Small intestine (tissue), 7 donors: Measurements from ENCODE around the gene SAG. TPM values are rescaled to one million over a fixed set of nuclear protein-coding genes. Genes with fewer than 3 reads are reported as not detected.
A peak's percentile ranks its signal among the peaks of the same experiment; 100 is the strongest.

ENCODE experiments used
- DNase-seq, 2 donors: peaks; one replicate each; pipeline versions ENCODE4 v3.0.0 to v3.0.0-alpha.2; 2013
- FAIRE-seq: peaks from 2 replicates; lab custom pipeline; 2012; peaks lifted over from hg19 to GRCh38; lab: Jason Lieb, UNC
- H3K27ac ChIP-seq, 3 donors: one replicate each; pipeline ENCODE4 v1.5.1; 2013; ENCODE audit warnings: low read length in 2 of 3, mild to moderate bottlenecking in 2 of 3, control low read depth in 1 of 3, inconsistent platforms in 1 of 3, low read depth in 1 of 3, moderate library complexity in 1 of 3
- H3K27me3 ChIP-seq, 3 donors: one replicate each; pipeline ENCODE4 v1.6.1; 2013; ENCODE audit warnings: low read length in 3 of 3, inconsistent platforms in 1 of 3; ENCODE audit not compliant: control insufficient read depth in 3 of 3, insufficient read depth in 3 of 3
- H3K36me3 ChIP-seq, 3 donors: one replicate each; pipeline ENCODE4 v1.6.1; 2013; ENCODE audit warnings: low read length in 3 of 3, inconsistent platforms in 1 of 3, low read depth in 1 of 3, mild to moderate bottlenecking in 1 of 3, moderate library complexity in 1 of 3; ENCODE audit not compliant: control insufficient read depth in 3 of 3, insufficient read depth in 2 of 3
- H3K4me1 ChIP-seq, 3 donors: one replicate each; pipeline ENCODE4 v1.6.1; 2013; ENCODE audit warnings: low read length in 2 of 3, inconsistent platforms in 1 of 3, low read depth in 1 of 3, mild to moderate bottlenecking in 1 of 3, moderate library complexity in 1 of 3; ENCODE audit not compliant: control insufficient read depth in 3 of 3, insufficient read depth in 2 of 3
- H3K4me3 ChIP-seq, 3 donors: one replicate each; pipeline ENCODE4 v1.5.1; 2013; ENCODE audit warnings: low read length in 3 of 3, control low read depth in 1 of 3, inconsistent platforms in 1 of 3, low read depth in 1 of 3, mild to moderate bottlenecking in 1 of 3, moderate library complexity in 1 of 3
- H3K9me3 ChIP-seq, 2 donors: one replicate each; pipeline ENCODE4 v1.6.1; 2013; ENCODE audit warnings: low read depth in 1 of 2, low read length in 1 of 2; ENCODE audit not compliant: control insufficient read depth in 2 of 2, insufficient read depth in 1 of 2
- WGBS, 3 donors: extraction: QIAGEN DNeasy Blood & Tissue Kit; methylation state at CpG; one replicate each; pipeline ENCODE4 v1.1.7; 2013; 5-methylcytosine and 5-hydroxymethylcytosine counted together
- polyA plus RNA-seq, 4 donors: library from polyadenylated mRNA; stranded (reverse) in 3 of 4; unstranded in 1 of 4; fragments of 200-250 nt in 3 of 4; fragments of 120-200 nt in 1 of 4; gene quantifications; one replicate each; pipeline versions ENCODE4 v1.2.1 to v1.2.3, GENCODE V29; 2013
- donor health status: healthy with polysubstance abuse.
- donor health status: control.
- donor health status: control.
- donor health status: Bipolar disorder and iron deficiency.
- donor health status: healthy.

SAG gene
- polyA plus RNA-seq, 4 donors, result not detected

- WGBS, 3 donors, result 2 to 5% (median 4%) methylated on average over 36 to 46 of the region's 46 CpGs
- Histone ChIP-seq H3K36me3 (peaks cover 0 to 2% (median 0%) of the 10 kb centered on the region in 3 donors), H3K4me3 (peak overlapping the region; percentile 67 to 98 (median 86)), H3K27ac (peak overlapping the region in 2 of 3 donors; percentile 48 to 56), H3K9me3 (peaks cover 0 to 3% of the 10 kb centered on the region in 2 donors), H3K27me3 (no peaks in the 10 kb centered on the region), H3K4me1 (peaks cover 11 to 28% (median 15%) of the 10 kb centered on the region in 3 donors)
- FAIRE-seq (no peak), DNase-seq (peak; percentile 51 to 75)
Measured at GRCh38 chr2:233354971-233355574, 47.5 kb downstream of the SAG start.

- H3K36me3 ChIP-seq, result peaks cover 0 to 2% (median 0%) of the 10 kb centered on the region in 3 donors
- peak overlapping the region in 2 of 3 donors; percentile 7 to 39 for H3K27ac ChIP-seq
- DNase-seq (peak in 1 of 2 donors; percentile 27), FAIRE-seq (no peak)
- peak overlapping the region in 2 of 3 donors; percentile 67 to 98 for H3K4me3 ChIP-seq
- WGBS, 3 donors, result 32 to 75% (median 45%) methylated on average over 10 of the region's 10 CpGs
- H3K4me1 ChIP-seq, result peaks cover 11 to 23% (median 13%) of the 10 kb centered on the region in 3 donors
- H3K9me3 ChIP-seq, result peaks cover 0 to 3% of the 10 kb centered on the region in 2 donors
- no peaks in the 10 kb centered on the region for H3K27me3 ChIP-seq
Measured at GRCh38 chr2:233355916-233356315, 48.3 kb downstream of the SAG start.

GRCh38 chr2:233356546-233357308 is 49.1 kb downstream of the SAG start:
- DNase-seq (peak in 1 of 2 donors; percentile 40), FAIRE-seq (no peak)
- peaks cover 0 to 3% of the 10 kb centered on the region in 2 donors for H3K9me3 ChIP-seq
- H3K36me3 ChIP-seq, result peaks cover 0 to 2% (median 0%) of the 10 kb centered on the region in 3 donors
- peak overlapping the region in 1 of 3 donors; percentile 98 for H3K4me3 ChIP-seq
- H3K4me1 ChIP-seq, result peaks cover 9 to 25% (median 11%) of the 10 kb centered on the region in 3 donors
- no peaks in the 10 kb centered on the region for H3K27me3 ChIP-seq
- WGBS, 3 donors, result 35 to 53% (median 48%) methylated on average over 4 of the region's 4 CpGs
- peak overlapping the region in 1 of 3 donors; percentile 35 for H3K27ac ChIP-seq

- no peak for DNase-seq
- H3K4me1 ChIP-seq, result peaks cover 4 to 21% (median 11%) of the 10 kb centered on the region in 3 donors
- FAIRE-seq, result no peak
- H3K9me3 ChIP-seq, result no peaks in the 10 kb centered on the region
- 78 to 85% (median 78%) methylated on average over 4 of the region's 4 CpGs for WGBS, 3 donors
- H3K27ac ChIP-seq, result no peak overlapping the region
- H3K27me3 ChIP-seq, result no peaks in the 10 kb centered on the region
- H3K4me3 ChIP-seq, result no peak overlapping the region
- H3K36me3 ChIP-seq, result peaks cover 0 to 2% (median 0%) of the 10 kb centered on the region in 3 donors
Measured at GRCh38 chr2:233358335-233358734, 50.7 kb downstream of the SAG start.

GRCh38 chr2:233358947-233359346 is 51.3 kb downstream of the SAG start:
- peaks cover 0 to 6% of the 10 kb centered on the region in 2 donors for H3K9me3 ChIP-seq
- FAIRE-seq (no peak), DNase-seq (no peak)
- no peaks in the 10 kb centered on the region for H3K27me3 ChIP-seq
- H3K36me3 ChIP-seq, result peaks cover 0 to 4% (median 2%) of the 10 kb centered on the region in 3 donors
- H3K27ac ChIP-seq, result no peak overlapping the region
- H3K4me1 ChIP-seq, result peaks cover 0 to 15% (median 11%) of the 10 kb centered on the region in 3 donors
- 78 to 83% (median 78%) methylated on average over 6 of the region's 6 CpGs for WGBS, 3 donors
- H3K4me3 ChIP-seq, result no peak overlapping the region

GRCh38 chr2:233359823-233360222 is 52.2 kb downstream of the SAG start:
- FAIRE-seq (no peak), DNase-seq (no peak)
- Histone ChIP-seq H3K4me1 (peaks cover 0 to 14% (median 11%) of the 10 kb centered on the region in 3 donors), H3K9me3 (peaks cover 0 to 6% of the 10 kb centered on the region in 2 donors), H3K27me3 (no peaks in the 10 kb centered on the region), H3K4me3 (no peak overlapping the region), H3K27ac (no peak overlapping the region), H3K36me3 (peaks cover 0 to 4% (median 2%) of the 10 kb centered on the region in 3 donors)
- WGBS, 3 donors, result 87 to 95% (median 93%) methylated on average over 3 of the region's 3 CpGs

GRCh38 chr2:233360771-233361176 is 53.2 kb downstream of the SAG start:
- FAIRE-seq, result no peak
- Histone ChIP-seq H3K4me1 (peaks cover 0 to 14% (median 11%) of the 10 kb centered on the region in 3 donors), H3K27me3 (no peaks in the 10 kb centered on the region), H3K4me3 (no peak overlapping the region), H3K27ac (peak overlapping the region in 1 of 3 donors; percentile 38), H3K9me3 (peaks cover 0 to 6% of the 10 kb centered on the region in 2 donors), H3K36me3 (peaks cover 0 to 4% (median 2%) of the 10 kb centered on the region in 3 donors)
- no peak for DNase-seq
- WGBS, 3 donors, result 69 to 82% (median 79%) methylated on average over 4 of the region's 4 CpGs

GRCh38 chr2:233361297-233361696 is 53.7 kb downstream of the SAG start:
- peaks cover 0 to 6% of the 10 kb centered on the region in 2 donors for H3K9me3 ChIP-seq
- H3K27me3 ChIP-seq, result no peaks in the 10 kb centered on the region
- WGBS, 3 donors, result 49 to 61% (median 58%) methylated on average over 7 of the region's 7 CpGs
- peak overlapping the region in 1 of 3 donors; percentile 38 for H3K27ac ChIP-seq
- H3K4me3 ChIP-seq, result no peak overlapping the region
- DNase-seq (peak in 1 of 2 donors; percentile 42), FAIRE-seq (no peak)
- peaks cover 0 to 14% (median 6%) of the 10 kb centered on the region in 3 donors for H3K4me1 ChIP-seq
- H3K36me3 ChIP-seq, result peaks cover 0 to 2% (median 2%) of the 10 kb centered on the region in 3 donors
